Neural progenitor cell (in vitro differentiated cells): Measurements from ENCODE around the gene SLC37A1. TPM values are rescaled to one million over a fixed set of nuclear protein-coding genes. Genes with fewer than 3 reads are reported as not detected.

ENCODE experiments used
- DNase-seq: peaks from one replicate; pipeline ENCODE4 v3.0.0-alpha.2; 2016; ENCODE audit warnings: low spot score
- H2AFZ ChIP-seq: fragments of 200-600 bp; sonication (generic); replicated peaks from 2 replicates; pipeline ENCODE4 v1.6.1; 2016; ENCODE audit warnings: antibody characterized with exemption
- H3F3A ChIP-seq: fragments of 200-600 bp; sonication (generic); 2 replicates; pipeline ENCODE4 v1.6.1; 2016; ENCODE audit warnings: antibody characterized with exemption, low read depth
- H3K27ac ChIP-seq: fragments of 200-600 bp; sonication (generic); 2 replicates; pipeline ENCODE4 v1.5.1; 2016; ENCODE audit warnings: mild to moderate bottlenecking
- H3K27me3 ChIP-seq: fragments of 200-600 bp; sonication (generic); 2 replicates; pipeline ENCODE4 v1.6.1; 2016; ENCODE audit warnings: mild to moderate bottlenecking, moderate library complexity
- H3K36me3 ChIP-seq: fragments of 200-600 bp; sonication (generic); 2 replicates; pipeline ENCODE4 v1.5.1; 2016
- H3K4me1 ChIP-seq: fragments of 200-600 bp; sonication (generic); 2 replicates; pipeline ENCODE4 v1.6.1; 2016; ENCODE audit warnings: mixed run types
- H3K4me2 ChIP-seq: fragments of 200-600 bp; sonication (generic); 2 replicates; pipeline ENCODE4 v1.6.1; 2016
- H3K4me3 ChIP-seq: fragments of 200-600 bp; sonication (generic); 2 replicates; pipeline ENCODE4 v1.5.1; 2016
- H3K79me2 ChIP-seq: fragments of 200-600 bp; sonication (generic); 2 replicates; pipeline ENCODE4 v1.6.1; 2016; ENCODE audit warnings: low read depth
- H3K9ac ChIP-seq: fragments of 200-600 bp; sonication (generic); 2 replicates; pipeline ENCODE4 v1.6.1; 2016
- H3K9me3 ChIP-seq: fragments of 200-600 bp; sonication (generic); 2 replicates; pipeline ENCODE4 v1.5.1; 2016; ENCODE audit warnings: low read depth
- H4K20me1 ChIP-seq: fragments of 200-600 bp; sonication (generic); 2 replicates; pipeline ENCODE4 v1.6.1; 2016; ENCODE audit warnings: low read depth
- H3K27ac Mint-ChIP-seq: 3 replicates; pipeline ENCODE4 v1.8.0; 2021; ENCODE audit warnings: mixed read lengths
- H3K27me3 Mint-ChIP-seq: 2 replicates; pipeline ENCODE4 v1.8.0; 2022; ENCODE audit warnings: low read depth, mild to moderate bottlenecking, inconsistent platforms, moderate library complexity, mixed read lengths; ENCODE audit not compliant: insufficient read depth
- H3K36me3 Mint-ChIP-seq: 3 replicates; pipeline ENCODE4 v1.8.0; 2021; ENCODE audit warnings: mixed read lengths
- H3K4me1 Mint-ChIP-seq: 3 replicates; pipeline ENCODE4 v1.8.0; 2021; ENCODE audit warnings: mixed read lengths
- H3K4me3 Mint-ChIP-seq: 3 replicates; pipeline ENCODE4 v1.8.0; 2021; ENCODE audit warnings: mild to moderate bottlenecking, moderate library complexity, mixed read lengths
- H3K9me3 Mint-ChIP-seq: 3 replicates; pipeline ENCODE4 v1.8.0; 2020; ENCODE audit warnings: mixed read lengths
- CTCF ChIP-seq: fragments of 200-600 bp; sonication (generic); IDR thresholded peaks from 2 replicates; pipeline ENCODE4 v1.5.1; 2017; ENCODE audit warnings: antibody characterized with exemption, mild to moderate bottlenecking
- EZH2 ChIP-seq: fragments of 200-600 bp; sonication (generic); IDR thresholded peaks from 2 replicates; pipeline ENCODE4 v1.6.1; 2017; ENCODE audit warnings: antibody characterized with exemption, mild to moderate bottlenecking, moderate library complexity
- EZH2phosphoT487 ChIP-seq: fragments of 200-600 bp; sonication (generic); IDR thresholded peaks from 2 replicates; pipeline ENCODE4 v1.6.1; 2017; ENCODE audit warnings: antibody characterized with exemption
- total RNA-seq: library from RNA; depleted of rRNA; stranded (reverse); fragments of >200 nt; gene quantifications from 2 replicates; pipeline ENCODE4 v1.2.3, GENCODE V29; 2015; ENCODE audit warnings: low replicate concordance

The SLC37A1 gene
- total RNA-seq, 1 donor from 2014 or later: 1.2 TPM

GRCh38 chr21:42568376-42568775 lies 54.7 kb downstream of the SLC37A1 start:
- H4K20me1 ChIP-seq: no peaks in the 10 kb centered on the region
- Mint-ChIP-seq H3K27ac (peak overlapping the region; percentile 21), H3K9me3 (peaks cover 2% of the 10 kb centered on the region), H3K4me3 (no peak overlapping the region), H3K36me3 (peaks cover 2% of the 10 kb centered on the region), H3K4me1 (peaks cover 35% of the 10 kb centered on the region), H3K27me3 (peaks cover 3% of the 10 kb centered on the region)
- H2AFZ ChIP-seq: no peak overlapping the region
- no peaks in the 10 kb centered on the region for H3F3A ChIP-seq
- H3K27me3 ChIP-seq: no peaks in the 10 kb centered on the region
- H3K79me2 ChIP-seq: no peaks in the 10 kb centered on the region
- H3K4me3 ChIP-seq: no peak overlapping the region
- no peak for TF ChIP-seq EZH2
- TF ChIP-seq CTCF: no peak
- no peak for TF ChIP-seq EZH2phosphoT487
- H3K9me3 ChIP-seq: no peaks in the 10 kb centered on the region
- no peak overlapping the region for H3K27ac ChIP-seq
- H3K9ac ChIP-seq: no peak overlapping the region
- DNase-seq: no peak
- peaks cover 14% of the 10 kb centered on the region for H3K4me1 ChIP-seq
- H3K36me3 ChIP-seq: no peaks in the 10 kb centered on the region
- no peak overlapping the region for H3K4me2 ChIP-seq

- TF ChIP-seq CTCF (no peak), EZH2phosphoT487 (no peak), EZH2 (no peak)
- no peaks in the 10 kb centered on the region for H3K27me3 ChIP-seq
- H3K4me3 Mint-ChIP-seq: no peak overlapping the region
- no peaks in the 10 kb centered on the region for H4K20me1 ChIP-seq
- H3K4me3 ChIP-seq: no peak overlapping the region
- H3K27ac Mint-ChIP-seq: no peak overlapping the region
- peaks cover 30% of the 10 kb centered on the region for H3K4me1 Mint-ChIP-seq
- H3K79me2 ChIP-seq: no peaks in the 10 kb centered on the region
- H3K9ac ChIP-seq: no peak overlapping the region
- no peaks in the 10 kb centered on the region for H3K36me3 ChIP-seq
- H3F3A ChIP-seq: no peaks in the 10 kb centered on the region
- peaks cover 2% of the 10 kb centered on the region for H3K9me3 Mint-ChIP-seq
- no peaks in the 10 kb centered on the region for H3K9me3 ChIP-seq
- H3K36me3 Mint-ChIP-seq: peaks cover 2% of the 10 kb centered on the region
- no peak overlapping the region for H3K4me2 ChIP-seq
- DNase-seq: no peak
- H3K27me3 Mint-ChIP-seq: peaks cover 3% of the 10 kb centered on the region
- H3K27ac ChIP-seq: no peak overlapping the region
- no peak overlapping the region for H2AFZ ChIP-seq
- peaks cover 14% of the 10 kb centered on the region for H3K4me1 ChIP-seq
Measured at GRCh38 chr21:42568866-42569731, 55.4 kb downstream of the SLC37A1 start.

GRCh38 chr21:42569732-42570301 lies 56.2 kb downstream of the SLC37A1 start:
- peaks cover 14% of the 10 kb centered on the region for H3K4me1 ChIP-seq
- no peaks in the 10 kb centered on the region for H3K9me3 ChIP-seq
- no peaks in the 10 kb centered on the region for H3K27me3 ChIP-seq
- TF ChIP-seq EZH2 (no peak), CTCF (no peak), EZH2phosphoT487 (no peak)
- Mint-ChIP-seq H3K27me3 (peaks cover 3% of the 10 kb centered on the region), H3K4me3 (peak overlapping the region; percentile 30), H3K27ac (peak overlapping the region; percentile 95), H3K36me3 (peaks cover 2% of the 10 kb centered on the region), H3K4me1 (peaks cover 30% of the 10 kb centered on the region), H3K9me3 (peaks cover 2% of the 10 kb centered on the region)
- no peak overlapping the region for H3K27ac ChIP-seq
- no peak for DNase-seq
- H3K36me3 ChIP-seq: no peaks in the 10 kb centered on the region
- H3K4me3 ChIP-seq: no peak overlapping the region
- no peak overlapping the region for H2AFZ ChIP-seq
- no peak overlapping the region for H3K4me2 ChIP-seq
- H3K9ac ChIP-seq: no peak overlapping the region
- no peaks in the 10 kb centered on the region for H3F3A ChIP-seq
- no peaks in the 10 kb centered on the region for H4K20me1 ChIP-seq
- H3K79me2 ChIP-seq: no peaks in the 10 kb centered on the region
